Measurements from ENCODE around the gene CLNK. TPM values are rescaled to one million over a fixed set of nuclear protein-coding genes. Genes with fewer than 3 reads are reported as not detected.

CLNK gene
- total RNA-seq, 4 donors from 2014 or later, result 0.17 to 1.3 (median 0.45) TPM; not detected in 1

GRCh38 chr4:10682397-10682796 lies 2.2 kb downstream of the CLNK start:
- 87 to 90% methylated on average over 3 of the region's 3 CpGs for WGBS, 2 donors
- no peak overlapping the region for H3K4me3 ChIP-seq (ENCODE audit: low read depth, poor library complexity, severe bottlenecking)
- intact Hi-C loops (cut with DNase I; ENCODE audit: low total_unique reads), result no loop called here
- DNase-seq (ENCODE audit: low spot score in 2 of 2), result no peak
- TF ChIP-seq POLR2A (IDR thresholded peaks at IDR 0.05) (no peak), CTCF (IDR thresholded peaks at IDR 0.05) (no peak)

- DNase-seq (ENCODE audit: low spot score in 2 of 2), result no peak
- 65 to 71% methylated on average over 5 of the region's 5 CpGs for WGBS, 2 donors
- no peak overlapping the region for H3K4me3 ChIP-seq (ENCODE audit: low read depth, poor library complexity, severe bottlenecking)
- TF ChIP-seq CTCF (IDR thresholded peaks at IDR 0.05) (no peak), POLR2A (IDR thresholded peaks at IDR 0.05) (no peak)
- intact Hi-C loops (cut with DNase I; ENCODE audit: low total_unique reads), result no loop called here
Measured at GRCh38 chr4:10677796-10678497, 6.6 kb downstream of the CLNK start.

GRCh38 chr4:10673817-10674369 lies 10.7 kb downstream of the CLNK start:
- intact Hi-C loops (cut with DNase I; ENCODE audit: low total_unique reads), result no loop called here
- DNase-seq (ENCODE audit: low spot score in 2 of 2), result no peak
- 64 to 72% methylated on average over 5 of the region's 5 CpGs for WGBS, 2 donors
- H3K4me3 ChIP-seq (ENCODE audit: low read depth, poor library complexity, severe bottlenecking), result no peak overlapping the region
- TF ChIP-seq CTCF (IDR thresholded peaks at IDR 0.05), result no peak
- TF ChIP-seq POLR2A (IDR thresholded peaks at IDR 0.05), result no peak

- TF ChIP-seq CTCF (IDR thresholded peaks at IDR 0.05), result no peak
- no peak for TF ChIP-seq POLR2A (IDR thresholded peaks at IDR 0.05)
- H3K4me3 ChIP-seq (ENCODE audit: low read depth, poor library complexity, severe bottlenecking), result no peak overlapping the region
- 54 to 73% methylated on average over 3 of the region's 3 CpGs for WGBS, 2 donors
- no peak for DNase-seq (ENCODE audit: low spot score in 2 of 2)
- intact Hi-C loops (cut with DNase I; ENCODE audit: low total_unique reads), result no loop called here
Measured at GRCh38 chr4:10672379-10672778, 12.2 kb downstream of the CLNK start.

GRCh38 chr4:10671799-10672198 lies 12.8 kb downstream of the CLNK start:
- 78 to 82% methylated on average over 8 of the region's 8 CpGs for WGBS, 2 donors
- intact Hi-C loops (cut with DNase I; ENCODE audit: low total_unique reads), result no loop called here
- no peak for DNase-seq (ENCODE audit: low spot score in 2 of 2)
- H3K4me3 ChIP-seq (ENCODE audit: low read depth, poor library complexity, severe bottlenecking), result no peak overlapping the region
- no peak for TF ChIP-seq CTCF (IDR thresholded peaks at IDR 0.05)
- no peak for TF ChIP-seq POLR2A (IDR thresholded peaks at IDR 0.05)

All from lower leg skin (tissue), 4 donors.